GM12874 (cell line): ENCODE data around the gene METTL1.

ENCODE experiments used
- CTCF ChIP-seq: IDR thresholded peaks from 2 replicates; pipeline ENCODE4 v1.5.1; 2011; ENCODE audit warnings: low read depth, mild to moderate bottlenecking, control low read depth, low read length, moderate library complexity; ENCODE audit not compliant: insufficient read depth

Gene METTL1

DNA sequence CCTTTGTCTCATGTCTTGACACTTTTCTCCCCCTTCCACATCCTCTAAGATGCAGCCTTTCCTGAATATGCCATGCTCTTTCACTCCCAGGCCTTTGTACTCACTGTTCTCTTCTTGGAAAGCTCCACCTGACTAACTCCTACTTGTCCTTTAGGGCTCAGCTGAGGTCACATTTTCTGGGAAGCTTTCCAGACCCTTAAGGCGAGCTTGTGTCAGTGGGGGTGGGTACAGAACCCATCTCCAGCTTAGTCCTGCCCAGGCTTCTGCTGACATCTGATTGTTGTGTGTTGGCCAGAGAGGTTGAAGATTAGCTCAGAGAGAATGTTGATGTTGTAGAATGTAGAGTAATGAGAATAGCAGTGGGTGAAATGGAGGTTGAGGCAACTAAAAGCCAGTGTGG, 7.8 kb upstream of the METTL1 start:
- TF ChIP-seq CTCF: no peak

DNA sequence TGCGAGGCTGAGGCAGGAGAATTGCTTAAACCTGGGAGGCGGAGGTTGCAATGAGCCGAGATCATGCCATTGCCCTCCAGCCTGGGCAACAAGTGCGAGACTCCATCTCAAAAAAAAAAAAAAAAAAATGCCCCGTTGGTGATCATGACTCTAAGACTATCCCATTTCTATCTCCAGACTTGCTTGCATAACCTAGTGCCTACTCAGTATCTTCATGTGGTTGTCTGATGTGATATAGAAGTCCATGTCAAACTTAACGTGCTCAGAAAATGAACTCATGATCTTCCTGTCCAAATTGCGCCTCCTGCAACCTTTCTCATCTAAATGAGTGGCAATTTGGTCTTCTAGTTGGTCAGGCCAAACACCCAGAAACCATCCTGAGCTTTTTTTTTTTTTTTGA, 6.0 kb upstream of the METTL1 start:
- TF ChIP-seq CTCF: no peak

GRCh38 chr12:57777367-57777766, 5.5 kb upstream of the METTL1 start:
- TF ChIP-seq CTCF: no peak

GRCh38 chr12:57776247-57776587, 4.3 kb upstream of the METTL1 start:
- no peak for TF ChIP-seq CTCF

DNA sequence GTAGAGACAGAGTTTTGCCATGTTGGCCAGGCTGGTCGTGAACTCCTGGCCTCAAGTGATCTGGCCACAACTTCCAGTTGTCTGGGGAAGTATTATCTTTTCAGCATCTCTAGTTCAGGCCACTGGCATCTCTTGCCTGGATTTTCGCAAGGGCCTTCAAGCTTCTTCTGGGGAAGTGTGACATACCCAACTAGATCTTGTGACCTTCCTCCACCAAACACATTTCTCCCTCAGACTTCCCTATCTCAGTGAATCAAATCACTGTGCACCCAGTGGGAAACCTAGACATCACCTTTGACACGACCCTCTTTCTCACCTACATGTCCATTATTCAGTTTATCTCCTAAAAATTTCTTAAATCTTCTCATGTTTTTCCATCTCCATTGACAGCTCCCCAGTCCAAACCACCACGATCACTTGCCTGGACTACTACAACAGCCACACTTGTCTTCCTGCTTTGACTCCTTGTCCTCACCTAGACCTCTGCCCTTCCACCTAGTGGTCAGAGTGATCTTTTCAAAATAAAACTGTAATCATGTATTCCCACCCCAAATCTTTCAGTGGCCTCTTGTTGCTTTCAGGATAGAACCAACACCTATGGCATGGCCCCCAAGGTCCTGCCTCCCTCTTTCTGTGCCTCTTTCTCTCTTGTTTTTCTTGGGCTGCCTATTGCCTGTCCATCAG, 3.8 kb upstream of the METTL1 start:
- no peak for TF ChIP-seq CTCF

DNA sequence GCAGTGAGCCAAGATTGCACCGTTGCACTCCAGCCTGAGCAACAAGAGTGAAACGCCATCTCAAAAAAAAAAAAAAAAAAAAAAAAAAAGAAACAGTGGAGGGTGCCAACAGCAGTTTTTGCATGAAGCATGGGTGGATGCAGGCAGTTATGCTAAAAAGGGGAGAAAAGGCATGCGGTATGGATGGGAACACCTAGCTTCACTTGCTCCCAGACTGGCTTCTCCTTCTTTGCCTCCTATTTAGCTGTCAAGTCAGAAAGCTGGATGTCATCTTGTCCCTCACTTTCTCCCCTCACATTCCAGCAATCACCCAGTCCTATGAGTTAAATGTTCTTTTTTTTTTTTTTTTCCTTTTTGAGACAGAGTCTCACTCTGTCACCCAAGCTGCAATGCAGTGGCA, 3.1 kb upstream of the METTL1 start:
- TF ChIP-seq CTCF: no peak

DNA sequence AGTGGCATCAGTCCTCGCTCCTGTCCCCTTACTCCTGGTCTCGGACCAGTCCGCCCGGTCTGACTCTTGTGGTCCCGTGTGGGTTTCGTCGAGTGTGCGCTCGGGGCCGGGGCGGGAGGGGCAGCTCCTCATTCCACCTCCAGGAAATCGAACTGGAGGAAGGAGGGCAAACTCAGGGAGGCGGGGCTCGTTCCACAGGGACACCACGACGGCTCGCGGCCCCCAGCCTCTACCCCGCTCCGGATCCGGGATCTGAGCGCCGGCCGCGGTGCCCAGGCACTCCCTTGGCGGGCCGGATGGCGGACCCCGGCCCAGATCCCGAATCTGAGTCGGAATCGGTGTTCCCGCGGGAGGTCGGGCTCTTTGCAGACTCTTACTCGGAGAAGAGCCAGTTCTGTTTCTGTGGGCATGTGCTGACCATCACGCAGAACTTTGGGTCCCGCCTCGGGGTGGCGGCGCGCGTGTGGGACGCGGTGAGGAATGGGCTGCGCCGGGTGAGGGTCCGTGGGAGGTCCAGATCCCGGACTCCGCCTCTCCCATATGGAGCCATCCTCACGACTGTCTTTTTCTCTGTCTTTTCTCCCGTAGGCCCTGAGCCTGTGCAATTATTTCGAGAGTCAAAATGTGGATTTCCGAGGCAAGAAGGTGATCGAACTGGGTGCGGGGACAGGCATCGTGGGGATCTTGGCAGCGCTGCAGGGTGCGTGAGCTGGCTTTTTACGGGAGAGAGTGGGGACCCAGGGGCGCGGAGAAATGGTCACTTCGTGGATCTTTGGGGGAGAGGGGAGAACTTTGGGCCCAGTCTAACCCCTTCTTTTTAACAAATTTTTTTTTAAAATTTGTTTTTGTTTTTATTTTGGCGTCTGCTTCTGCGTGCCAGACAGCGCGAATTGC, 771 bp upstream of the METTL1 start, which contains the start of gene EEF1AKMT3:
Gene EEF1AKMT3 (plus strand): TSS at position 186 of the 894 bp plus-strand sequence. CDS start 111 bp downstream, at position 297.
- TF ChIP-seq CTCF: no peak
